Measurements from ENCODE around the gene ANK3.

The ANK3 gene

DNA sequence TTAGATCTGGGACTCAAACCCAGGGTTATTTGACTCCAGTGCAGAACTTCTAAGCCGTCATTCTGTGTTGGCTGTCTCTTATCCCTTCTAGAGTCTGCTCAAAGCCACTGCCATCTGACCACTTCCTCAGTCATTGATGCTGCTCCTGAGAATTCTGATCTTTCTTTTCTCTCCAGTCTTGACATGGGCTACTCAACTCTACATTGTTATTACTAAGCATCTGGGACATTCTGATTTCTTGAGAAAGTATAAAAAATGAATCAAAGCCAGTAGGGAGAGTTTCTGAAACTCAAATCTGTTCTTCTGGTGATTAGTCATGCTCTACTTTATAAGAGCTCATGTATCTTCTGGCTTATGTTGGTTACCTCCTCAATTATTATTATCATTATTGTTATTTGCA lies 48.7 kb downstream of the ANK3 start:
- DNase-seq: no peak

DNA sequence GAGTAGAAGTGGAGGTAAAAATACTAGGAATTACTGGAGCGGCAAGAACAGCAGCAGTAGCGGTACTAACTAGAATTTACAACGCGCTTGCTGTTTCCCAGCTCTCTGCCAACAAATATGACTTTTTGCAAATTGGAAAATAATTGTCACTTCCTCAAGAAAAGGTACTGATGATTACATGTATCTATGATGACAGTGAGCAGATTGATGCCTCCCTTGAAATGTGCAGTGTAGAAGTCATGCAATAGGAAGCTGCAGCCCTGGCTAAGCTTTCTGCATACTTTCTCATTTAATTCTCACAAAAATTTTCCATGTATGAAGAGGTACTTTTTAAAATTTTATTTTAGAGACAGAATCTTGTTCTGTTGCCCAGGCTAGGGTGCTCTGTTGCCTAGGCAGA lies 49.9 kb downstream of the ANK3 start:
- no peak for DNase-seq

DNA sequence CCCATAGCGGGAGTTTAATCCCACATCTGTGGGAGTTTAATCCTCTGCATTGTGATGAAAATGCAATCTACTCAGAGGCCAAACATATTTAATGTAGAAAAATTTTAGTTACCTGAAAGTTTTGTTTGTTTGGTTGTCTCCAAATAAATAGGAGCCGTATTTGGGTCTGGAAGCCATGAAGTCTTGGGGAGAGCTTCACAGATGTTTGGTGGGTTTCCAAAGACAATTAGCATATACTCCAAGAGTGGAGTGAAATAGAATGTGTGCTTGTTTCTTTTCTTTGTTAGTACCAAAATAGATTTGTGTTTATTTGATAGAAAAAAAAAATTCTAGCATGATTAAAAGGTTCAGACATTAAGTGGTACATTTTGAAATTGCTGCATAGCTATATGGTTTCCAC lies 50.9 kb downstream of the ANK3 start:
- DNase-seq: no peak

DNA sequence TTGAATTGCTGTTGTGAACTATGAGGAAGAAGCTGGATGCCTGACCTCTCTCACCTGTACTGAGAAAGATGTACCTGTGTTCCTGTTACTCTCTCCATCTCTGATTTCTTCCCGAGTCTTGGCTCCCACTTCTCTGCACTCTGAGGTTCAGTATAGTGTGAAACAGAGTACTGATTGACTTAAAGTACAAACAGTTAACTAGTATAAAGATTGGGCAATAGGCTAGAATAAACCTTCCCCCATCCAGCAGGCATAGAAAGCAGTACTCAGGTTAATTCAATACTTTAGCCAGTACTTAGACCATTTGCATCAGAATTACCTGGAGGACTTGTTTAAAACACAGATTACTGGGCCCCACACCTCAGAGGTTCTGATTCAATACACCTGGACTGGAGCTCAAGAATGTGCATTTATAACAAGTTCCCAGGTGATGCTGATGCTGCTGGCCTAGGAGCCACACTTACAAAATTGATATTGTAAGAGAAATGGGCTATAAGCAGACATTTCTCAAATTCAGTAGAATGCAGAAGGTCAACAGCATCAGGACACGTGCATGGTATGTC lies 51.6 kb downstream of the ANK3 start:
- DNase-seq: no peak

DNA sequence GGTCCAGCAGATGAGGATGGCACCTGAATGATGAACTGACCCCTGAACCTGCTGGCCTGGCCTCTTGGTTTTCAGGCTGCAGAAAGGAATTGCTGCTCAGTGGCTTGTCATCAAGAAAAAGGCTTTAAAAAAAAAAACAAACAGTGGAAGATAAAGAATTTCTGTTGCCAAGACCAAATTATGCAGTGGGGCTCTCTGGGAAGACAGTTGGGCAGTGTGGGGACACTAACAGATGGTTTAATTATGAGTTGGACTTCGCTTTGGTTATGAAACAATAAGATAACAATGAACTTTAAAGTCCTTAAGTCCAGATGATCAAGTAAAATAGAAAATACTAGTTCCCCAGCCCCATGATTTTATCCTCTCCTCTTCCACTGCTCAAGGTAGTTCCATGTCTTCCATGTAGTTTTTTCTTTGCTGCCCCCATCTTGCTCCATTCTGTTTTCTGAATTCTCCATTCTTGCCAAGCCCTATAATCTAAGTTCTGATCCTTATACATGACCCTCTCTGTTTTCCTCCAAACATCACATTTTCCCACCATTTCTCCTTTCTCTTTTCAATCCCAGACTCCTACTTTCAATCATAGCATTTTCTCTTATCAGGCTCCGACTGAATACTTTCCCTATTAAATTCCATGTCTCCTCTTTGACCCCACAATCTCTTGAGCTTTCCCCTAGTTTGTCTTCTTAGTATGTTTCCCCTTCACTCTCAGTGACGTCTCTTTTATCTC lies 52.6 kb downstream of the ANK3 start:
- DNase-seq: no peak

DNA sequence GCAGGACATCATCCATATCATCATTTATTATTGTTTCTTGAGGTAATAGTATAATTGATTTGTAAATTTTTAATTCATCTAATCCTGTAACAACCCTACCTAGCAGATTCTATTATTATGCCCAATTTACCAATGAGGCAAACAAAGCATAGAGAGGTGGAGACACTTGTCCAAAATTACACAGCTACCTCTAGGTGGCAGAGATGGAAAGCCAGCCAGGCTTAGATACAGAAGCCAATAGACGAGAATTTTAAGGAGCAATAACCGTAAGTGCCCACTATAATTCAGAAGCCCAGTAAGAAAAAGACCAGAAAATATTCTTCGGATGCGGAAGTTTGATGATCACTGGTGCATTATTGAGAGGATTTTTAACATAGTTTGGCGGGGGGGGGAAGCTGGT lies 54.0 kb downstream of the ANK3 start:
- DNase-seq: no peak

DNA sequence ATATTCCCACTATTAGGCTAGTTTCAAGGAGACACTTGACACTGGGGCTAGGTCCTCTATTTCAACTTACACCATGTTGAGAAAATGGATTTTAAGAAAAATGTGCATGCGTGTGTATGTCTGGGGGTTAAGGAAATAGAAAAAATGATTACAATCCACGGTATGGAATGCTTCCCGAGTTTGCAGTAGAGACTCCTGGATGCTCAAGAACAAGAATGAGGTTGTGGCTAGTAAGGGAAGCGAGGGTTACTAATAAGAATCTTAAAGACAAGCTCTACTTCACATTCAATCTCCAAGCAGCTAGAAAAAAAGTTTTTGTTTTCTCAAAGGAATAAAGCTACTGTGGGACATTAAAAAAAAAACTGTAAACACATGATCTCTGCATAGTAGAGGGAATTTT lies 54.7 kb downstream of the ANK3 start:
- no peak for DNase-seq

DNA sequence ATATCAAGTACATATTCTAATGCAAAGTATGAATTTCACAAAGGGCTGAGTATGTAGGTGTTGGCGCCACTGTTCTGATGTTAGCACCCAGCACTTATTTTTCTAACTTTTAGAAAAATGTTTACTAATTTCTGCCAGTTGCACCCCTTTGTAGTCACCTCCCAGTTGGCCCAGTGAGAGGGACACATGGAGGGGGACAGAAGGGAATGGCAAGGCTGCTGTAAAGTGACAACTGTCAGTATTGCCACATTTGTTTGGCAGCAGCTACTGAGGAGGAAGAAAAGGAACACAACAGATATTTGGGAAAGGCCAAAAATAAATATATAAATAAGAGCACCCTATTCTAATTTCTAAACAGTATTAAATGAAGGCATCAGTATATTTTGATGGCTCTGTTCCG lies 57.3 kb downstream of the ANK3 start:
- no peak for DNase-seq

DNA sequence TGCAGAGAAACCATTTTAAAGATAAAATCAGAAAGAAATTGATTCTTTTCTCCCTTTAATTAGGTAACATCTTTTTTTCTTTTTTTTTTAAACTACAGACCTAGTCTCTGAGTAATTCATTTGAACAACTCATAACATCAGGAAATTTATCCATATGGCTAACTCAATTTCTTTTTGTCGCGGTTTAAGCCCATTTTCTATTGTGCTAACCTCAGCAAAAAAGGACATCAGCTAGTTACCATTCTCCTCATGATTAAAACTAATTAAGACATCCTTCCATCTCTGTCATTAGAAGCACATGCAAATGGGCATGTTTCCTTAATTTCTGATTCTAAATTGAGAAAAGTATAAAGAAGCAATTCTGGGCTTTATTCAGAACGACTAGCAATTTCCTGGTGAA lies 57.8 kb downstream of the ANK3 start:
- no peak for DNase-seq

DNA sequence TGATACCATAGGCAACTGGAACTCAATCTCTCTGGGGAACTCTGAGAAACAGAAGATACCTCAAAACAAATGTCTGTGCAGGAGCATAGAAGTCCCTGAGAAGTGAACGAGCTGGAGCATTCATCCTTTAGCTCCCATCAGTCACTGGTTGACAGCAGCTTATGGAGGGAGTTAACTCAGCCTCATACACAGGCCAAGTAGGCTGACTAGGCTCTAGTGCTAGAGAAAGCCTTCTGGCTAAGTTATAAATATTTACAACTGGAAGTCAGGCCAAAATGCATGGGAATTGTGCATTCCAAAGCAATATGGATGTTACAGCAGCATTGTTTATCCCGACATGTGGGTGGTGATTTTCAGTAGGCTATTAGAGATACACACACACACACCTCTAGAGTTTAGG lies 66.5 kb downstream of the ANK3 start:
- DNase-seq: no peak

DNA sequence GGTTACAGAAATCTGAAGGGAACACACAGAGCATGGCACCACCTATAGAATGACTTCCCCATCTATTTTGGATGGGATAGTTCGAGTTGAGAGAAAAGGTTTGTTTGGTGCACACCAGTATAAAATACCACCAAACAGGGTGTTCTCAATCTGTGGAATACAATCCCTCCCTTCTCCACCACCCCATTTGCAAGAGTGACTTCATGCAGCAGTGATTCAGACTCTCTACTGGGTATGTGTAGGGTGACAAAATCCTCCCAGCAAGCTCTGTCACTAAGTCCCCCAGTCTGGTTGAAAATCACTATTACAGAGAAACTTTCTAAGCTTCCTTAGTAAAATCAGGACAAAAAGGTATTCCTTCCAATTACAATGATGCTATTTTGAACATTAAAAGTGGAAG lies 69.0 kb downstream of the ANK3 start:
- DNase-seq: no peak

DNA sequence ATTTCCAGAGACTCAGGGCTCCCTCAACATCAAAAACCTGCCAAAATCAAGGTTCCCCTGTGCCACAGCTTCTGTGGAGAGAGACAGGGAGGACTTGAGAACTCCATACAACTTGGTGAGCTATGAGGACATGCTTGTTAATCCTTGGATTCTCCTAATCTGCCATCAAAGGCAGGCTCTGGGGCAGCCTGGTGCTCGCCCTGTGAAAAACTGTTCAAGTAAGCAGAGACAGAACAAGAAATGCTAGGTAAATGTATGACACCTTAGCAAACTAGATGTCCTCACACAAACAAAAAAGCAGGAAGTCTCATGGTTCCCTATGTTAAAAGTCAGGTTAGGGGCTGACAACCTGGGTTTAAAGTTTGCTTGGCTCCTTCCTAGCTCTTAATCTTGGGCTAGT lies 73.6 kb downstream of the ANK3 start:
- DNase-seq: no peak

DNA sequence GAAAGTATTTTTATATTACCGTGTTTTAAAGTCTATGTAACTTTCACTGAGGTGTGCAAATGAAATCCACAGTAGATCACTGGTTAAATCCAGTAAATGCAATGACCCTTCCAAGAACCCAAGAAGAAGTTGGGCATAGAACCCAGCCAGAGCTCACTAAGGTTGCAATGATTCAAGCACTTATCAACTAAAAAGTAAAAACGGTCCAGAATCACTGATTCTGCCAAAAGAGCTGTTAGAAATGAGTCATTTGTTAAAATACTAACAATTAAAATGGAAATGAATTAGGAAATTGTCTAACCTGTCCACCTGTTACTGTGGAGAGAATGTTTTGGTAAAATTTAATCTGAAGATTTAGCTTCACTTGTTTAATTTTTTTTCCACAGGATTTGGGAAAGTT lies 74.4 kb downstream of the ANK3 start:
- DNase-seq: no peak

DNA sequence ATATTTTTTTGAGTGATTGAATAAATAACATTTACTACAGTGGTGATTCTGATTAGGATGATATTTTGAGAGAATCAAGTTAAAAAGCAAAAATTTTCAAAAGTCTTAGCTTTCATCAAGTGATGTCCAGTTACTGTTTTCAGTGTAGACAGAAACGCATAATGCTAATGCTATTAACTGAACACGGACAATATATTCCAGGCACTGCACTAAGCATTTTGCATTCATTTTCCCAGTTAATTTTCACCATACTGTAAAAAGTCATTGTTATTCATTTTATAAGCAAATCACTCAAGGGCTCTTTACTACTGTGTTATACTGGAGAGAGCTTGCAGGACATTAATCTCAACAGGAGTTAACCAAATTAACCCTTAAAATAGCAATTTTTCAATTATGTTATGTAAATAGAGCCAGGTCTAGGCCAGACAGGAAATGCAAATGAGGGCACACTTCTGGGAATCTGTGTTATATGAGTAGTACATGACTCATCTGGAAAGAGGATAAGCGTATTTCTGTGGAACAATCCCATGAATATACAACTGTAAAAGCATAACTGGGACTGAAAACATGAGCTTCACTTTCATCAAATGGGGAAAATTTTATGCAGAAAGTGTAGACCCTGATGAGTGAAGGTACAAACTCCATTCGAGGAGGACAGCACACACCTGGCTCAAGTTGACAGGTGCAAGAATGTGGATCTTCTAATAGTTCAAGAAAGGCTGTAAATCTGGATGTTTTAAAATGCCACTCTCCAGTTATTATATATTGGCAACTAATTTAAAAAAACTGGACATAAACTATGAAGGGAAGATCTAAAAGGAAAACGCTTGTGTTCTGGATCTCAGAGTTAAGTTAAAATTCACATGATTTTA lies 75.4 kb downstream of the ANK3 start:
- no peak for DNase-seq

DNA sequence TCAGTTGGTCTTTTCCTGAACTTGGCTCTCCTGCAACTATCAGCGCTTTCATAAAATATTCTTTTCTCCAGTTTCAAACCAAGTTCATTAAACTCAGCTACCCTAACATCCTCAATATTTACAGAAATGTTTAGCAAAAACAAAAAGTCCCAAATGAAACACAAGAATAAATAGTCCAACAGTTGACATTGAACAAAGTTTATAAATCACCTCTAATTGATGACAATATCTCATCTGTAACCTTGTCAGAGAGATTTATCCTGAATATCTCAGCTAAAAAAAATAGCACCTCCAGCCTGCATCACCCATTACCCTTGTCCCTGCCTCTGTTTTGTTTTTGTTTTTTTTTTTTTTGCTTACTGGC lies 76.1 kb downstream of the ANK3 start:
- DNase-seq: no peak

DNA sequence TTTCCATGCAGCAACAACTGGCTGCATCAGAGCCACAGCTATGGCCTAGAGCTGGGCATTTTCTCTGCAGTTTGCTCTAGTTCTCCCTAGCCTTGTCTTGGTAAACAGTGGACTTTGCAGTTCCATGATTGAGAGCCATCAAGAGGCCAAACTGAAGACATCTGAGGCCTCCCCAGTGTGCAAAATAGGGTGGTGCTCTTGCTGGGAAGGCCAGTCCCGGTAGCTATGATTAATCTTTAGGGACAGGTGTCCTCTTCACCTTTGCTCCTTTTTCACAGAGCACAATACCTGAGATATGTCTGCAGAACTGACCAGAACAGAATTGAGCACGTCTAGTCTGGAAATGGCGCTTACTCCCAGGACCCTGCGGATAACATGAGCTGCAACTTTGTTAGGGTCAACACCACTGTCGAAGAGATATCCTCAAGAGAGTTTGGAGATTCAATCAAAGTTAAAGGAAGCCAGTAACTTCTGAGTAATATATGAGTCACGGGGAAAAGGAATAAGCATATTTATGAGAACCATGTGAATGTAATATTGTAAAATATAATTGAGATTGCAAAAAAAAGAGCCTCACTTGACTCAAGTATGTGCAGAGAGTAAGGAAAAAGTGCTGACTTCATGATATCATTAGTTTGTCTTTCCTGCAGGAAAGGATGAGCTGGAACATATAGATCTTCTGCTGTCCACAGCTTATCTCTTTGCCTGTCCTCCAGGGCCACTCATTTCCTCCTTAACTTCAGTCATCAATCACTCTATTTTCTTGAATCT lies 76.7 kb downstream of the ANK3 start:
- no peak for DNase-seq

DNA sequence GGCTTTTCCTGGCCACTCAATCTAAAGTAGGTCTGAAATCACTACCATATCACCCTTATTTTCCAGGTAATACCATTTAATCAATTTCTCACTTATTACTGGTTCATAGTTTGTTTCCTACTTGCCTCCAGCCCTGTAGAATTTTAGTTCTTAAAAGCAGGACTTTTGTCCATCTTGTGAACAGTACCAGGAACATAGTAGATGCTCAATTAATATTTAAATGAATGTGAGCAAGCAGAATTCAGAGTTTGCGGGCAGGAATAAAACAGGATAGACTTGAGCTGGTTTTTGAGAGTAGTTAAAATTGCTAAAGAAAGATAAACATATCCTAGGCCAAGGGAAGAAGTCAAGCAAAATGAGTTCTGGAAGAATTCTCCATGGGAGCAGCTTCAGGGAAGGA lies 77.9 kb downstream of the ANK3 start:
- DNase-seq: no peak

DNA sequence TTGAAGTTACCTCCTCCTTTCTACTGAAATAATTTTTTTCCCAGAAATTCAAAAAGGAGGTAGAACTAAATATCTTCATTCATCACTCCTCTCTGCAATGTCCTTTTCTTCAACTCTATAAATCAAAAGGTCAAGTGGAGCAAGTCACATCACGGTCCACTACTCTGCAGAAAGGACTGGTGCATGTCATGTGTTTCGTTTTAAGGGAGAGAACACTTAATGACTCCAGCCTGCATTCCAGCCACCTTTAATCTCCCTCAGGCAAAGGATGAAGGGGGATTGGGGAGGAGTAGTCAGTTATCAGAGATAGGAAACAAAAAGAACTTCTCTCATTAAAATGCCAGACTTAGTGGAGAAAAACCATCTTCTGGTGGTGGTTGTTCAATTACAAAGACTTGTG lies 78.9 kb downstream of the ANK3 start:
- DNase-seq: no peak

DNA sequence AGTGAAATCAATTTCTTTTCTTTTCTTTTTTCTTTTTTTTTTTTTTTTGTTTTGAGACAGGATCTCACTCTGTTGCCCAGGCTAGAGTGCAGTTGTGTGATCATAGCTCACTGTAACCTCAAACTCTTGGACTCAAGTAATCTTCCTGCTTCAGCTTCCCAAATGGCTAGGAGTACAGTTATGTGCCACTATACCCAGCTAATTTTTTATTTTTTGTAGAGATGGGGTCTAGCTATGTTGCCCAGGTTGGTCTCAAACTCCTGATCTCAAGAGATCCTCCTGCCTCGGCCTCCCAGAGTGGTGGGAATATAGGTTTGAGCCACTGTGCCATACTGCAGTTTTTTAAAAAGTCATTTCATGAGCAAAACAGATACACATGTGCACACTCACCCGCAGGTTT lies 79.8 kb downstream of the ANK3 start:
- no peak for DNase-seq

DNA sequence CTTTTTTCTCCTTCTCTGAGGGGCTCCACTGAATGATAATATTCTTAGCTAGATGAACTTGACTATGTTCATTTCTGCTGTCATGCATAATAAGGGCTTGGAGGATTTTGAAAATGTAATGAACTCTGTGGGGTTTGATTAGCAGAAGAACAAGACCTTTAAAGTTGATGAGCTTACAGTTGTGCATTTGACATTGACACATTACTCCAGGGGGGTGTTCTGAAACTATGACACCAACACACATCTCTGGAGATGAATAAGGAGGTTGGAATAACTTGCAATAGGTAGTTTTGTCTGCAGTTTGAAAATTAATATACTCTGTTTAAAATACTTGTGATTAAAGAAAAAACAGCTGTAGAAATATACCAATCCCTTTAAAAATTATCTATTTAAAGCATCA lies 80.3 kb downstream of the ANK3 start:
- DNase-seq: no peak

DNA sequence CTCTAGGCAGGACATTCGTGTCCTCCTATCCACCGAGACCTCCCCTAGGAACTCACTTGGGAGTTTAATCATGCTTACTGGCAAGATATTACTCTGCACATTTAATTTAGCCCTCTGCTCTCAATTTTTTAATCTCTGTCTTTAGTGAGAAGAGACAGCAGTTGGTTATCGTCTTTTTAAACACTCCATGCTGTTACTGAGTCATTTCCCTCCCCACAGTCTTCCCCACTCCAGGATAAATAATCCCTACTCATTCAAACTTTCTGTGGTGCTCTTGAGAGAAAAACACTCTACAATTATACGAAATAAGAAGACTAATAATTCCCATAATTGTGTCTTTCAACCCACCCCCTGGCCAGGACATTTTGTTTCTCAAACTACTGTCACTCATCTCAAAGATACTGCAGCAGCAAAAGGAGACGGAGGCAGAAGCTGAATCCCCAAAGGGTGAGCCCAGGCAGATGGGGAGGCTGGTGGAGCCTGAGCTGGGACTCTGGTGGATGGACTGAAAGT lies 84.2 kb downstream of the ANK3 start:
- no peak for DNase-seq

DNA sequence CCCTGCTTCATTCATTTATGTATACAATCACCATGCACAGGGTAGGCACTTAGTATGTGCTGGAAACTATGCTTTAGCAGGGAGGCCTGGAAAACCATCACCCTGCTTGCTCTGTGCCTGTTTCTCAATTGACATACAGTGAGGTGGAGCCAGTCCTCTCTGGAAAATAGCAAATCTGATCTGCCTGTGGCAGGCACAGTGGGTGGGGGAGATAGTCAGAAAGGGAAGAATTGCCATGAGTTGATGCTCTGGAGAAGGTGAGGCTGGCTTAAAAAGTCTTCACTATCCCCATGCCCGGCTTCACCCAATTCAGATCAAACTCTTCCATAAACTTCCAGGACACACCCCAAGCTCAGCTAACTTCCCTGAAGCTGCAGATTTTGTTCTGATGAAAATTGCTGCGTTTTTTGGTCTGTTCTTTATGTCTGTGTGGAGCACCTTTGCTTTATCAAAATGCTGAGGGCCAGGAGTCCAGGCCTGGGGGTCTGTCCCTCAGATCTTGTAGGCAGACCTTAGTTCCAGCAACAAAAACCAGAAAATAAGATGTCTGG lies 84.8 kb downstream of the ANK3 start:
- DNase-seq: no peak

DNA sequence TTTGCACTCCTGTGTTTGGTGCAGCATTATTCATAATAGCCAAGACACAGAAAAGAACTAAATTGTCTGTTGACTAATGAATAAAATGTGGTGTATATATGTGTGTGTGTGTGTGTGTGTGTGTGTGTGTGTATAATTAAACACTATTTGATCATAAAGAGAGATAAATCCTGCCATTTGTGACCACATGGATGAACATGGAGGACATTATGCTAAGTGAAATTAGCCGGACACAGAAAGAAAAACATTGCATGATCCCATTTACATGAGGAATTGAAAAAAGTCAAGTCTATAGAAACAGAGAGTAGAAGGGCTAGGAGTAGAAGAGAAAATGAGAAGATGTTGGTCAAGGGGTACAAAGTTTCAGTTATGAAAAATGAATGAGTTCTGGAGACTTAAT lies 85.9 kb downstream of the ANK3 start:
- no peak for DNase-seq

All from activated T-cell treated with anti-CD3 and anti-CD28 coated beads, Interleukin-2, amount 50 U/mL, for 1 hour (primary cell).